ENCODE results near the gene MPPED1. TPM values are rescaled to one million over a fixed set of nuclear protein-coding genes. Genes with fewer than 3 reads are reported as not detected.

Gene MPPED1
- total RNA-seq, 1 experiment from 2014 or later = not detected

- in situ Hi-C loops (cut with HindIII; ENCODE audit: low sequenced_read_pairs) = loop anchor here (25.0 kb wide), 1 partner anchor 112 kb away; no protein-coding TSS in a partner anchor
- DNase-seq (ENCODE audit: low spot score) = no peak
Observed at GRCh38 chr22:43424666-43425630, 13.1 kb downstream of the MPPED1 start.

DNA sequence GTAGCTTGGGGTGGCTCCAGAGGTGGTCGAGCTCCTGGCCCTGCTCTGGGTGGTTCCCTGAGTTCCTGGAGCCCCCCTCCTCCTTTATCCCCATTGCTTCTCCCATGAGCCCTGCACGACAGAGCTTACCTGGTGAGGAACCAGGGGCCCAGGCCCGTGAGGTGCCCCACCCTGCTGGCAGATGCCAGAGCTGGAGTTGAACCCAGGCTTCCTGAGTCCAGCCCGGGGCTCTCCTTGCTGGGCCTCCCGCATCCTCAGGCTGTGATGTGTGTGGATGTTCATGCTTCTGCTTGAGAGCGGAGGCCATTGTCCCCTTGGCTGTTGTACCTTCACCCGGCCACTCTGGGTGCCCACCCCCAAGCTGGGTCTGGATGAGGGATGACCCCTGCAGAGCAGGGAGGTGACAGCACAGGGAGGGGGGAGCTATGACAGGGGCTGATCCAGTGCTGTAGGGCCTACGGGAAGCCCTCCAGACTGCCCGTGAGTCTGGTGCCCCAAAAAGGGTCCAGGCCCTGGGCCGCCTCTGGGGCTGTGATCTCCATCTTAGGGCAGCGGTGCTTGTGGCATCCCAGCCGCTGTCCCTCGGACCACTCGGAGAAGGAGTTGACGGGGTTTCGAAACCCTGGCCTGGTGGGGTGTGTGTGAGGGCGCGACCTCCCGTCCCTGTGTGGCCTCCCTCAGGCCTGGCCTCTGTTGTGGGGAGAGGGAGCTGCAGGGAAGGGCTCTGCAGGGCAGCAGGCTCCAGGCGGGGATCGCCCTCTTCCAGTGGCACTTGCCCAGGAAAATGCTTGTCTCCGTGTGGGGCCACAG is 14.4 kb downstream of the MPPED1 start:
- in situ Hi-C loops (cut with HindIII; ENCODE audit: low sequenced_read_pairs) = loop anchor here (25.0 kb wide), 1 partner anchor 111 kb away; no protein-coding TSS in a partner anchor
- DNase-seq (ENCODE audit: low spot score) = no peak

DNA sequence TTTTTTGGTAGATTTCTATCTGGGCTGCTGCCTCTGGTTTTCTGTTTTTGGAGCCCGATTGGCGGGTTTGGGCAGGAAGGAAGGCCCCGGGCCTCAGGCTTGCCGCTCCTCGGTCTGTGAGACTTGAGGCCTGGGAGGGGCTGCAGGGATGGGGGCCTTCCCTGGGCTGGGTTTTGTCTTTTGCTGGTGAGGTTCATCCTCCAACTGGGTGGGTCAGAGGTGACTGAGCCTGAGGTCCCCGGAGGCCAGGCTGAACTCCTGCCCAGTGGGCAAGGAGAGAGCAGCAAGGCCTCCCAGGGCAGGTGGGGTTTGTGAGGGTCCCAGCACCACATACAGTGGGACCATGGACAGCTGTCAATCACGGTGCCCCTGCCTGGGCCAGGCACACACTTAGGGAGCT is 15.0 kb downstream of the MPPED1 start:
- in situ Hi-C loops (cut with HindIII; ENCODE audit: low sequenced_read_pairs) = loop anchor here (25.0 kb wide), 1 partner anchor 110 kb away; no protein-coding TSS in a partner anchor
- no peak for DNase-seq (ENCODE audit: low spot score)

GRCh38 chr22:43427296-43428004 is 15.6 kb downstream of the MPPED1 start:
- in situ Hi-C loops (cut with HindIII; ENCODE audit: low sequenced_read_pairs) = loop anchor here (25.0 kb wide), 1 partner anchor 110 kb away; no protein-coding TSS in a partner anchor
- no peak for DNase-seq (ENCODE audit: low spot score)

DNA sequence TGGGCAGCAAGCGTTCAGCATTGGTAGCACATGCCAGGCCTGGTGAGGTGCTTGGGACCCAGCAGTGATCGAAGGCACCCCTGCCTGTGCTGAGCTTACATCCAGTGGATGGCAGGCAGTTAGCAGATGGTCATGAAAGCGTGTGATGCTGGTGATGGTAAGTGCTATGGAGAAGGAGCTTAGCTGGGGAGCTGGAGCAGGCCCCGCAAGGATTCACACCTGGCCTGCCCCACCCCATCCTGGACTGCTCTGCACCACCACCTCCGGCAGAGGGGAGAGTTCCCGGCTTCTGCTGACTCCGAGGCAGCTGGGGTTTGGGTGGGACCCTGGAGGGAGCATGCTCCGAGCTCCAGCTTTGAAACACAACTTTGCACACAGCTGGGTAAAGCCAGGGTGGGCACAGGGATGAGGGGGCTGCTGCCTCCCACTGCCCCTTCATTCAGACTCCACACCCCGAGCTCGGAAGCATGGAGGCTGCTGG is 16.2 kb downstream of the MPPED1 start:
- no peak for DNase-seq (ENCODE audit: low spot score)
- in situ Hi-C loops (cut with HindIII; ENCODE audit: low sequenced_read_pairs) = loop anchor here (25.0 kb wide), 1 partner anchor 109 kb away; no protein-coding TSS in a partner anchor

GRCh38 chr22:43428521-43428920 is 16.7 kb downstream of the MPPED1 start:
- DNase-seq (ENCODE audit: low spot score) = no peak
- in situ Hi-C loops (cut with HindIII; ENCODE audit: low sequenced_read_pairs) = loop anchor here (25.0 kb wide), 1 partner anchor 109 kb away; no protein-coding TSS in a partner anchor

DNA sequence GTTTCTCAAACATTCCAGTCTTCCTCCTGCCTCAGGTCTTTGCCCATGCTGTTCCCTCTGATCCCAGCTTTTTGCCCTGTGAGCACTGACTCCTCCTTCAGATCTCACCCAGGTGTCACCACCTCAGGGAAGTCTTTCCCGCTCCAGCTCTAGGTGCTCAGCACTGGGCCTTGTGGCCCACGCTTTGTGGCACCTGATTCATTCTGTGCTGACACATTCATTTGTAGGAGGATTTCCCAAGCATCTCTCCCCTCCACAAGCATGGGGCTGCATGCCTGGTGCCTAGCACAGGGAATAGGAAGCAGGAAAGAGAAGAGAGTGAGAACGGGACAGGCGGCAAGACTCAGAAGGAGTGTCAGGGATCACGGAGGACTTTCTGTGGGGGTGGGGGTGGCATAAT is 17.6 kb downstream of the MPPED1 start:
- in situ Hi-C loops (cut with HindIII; ENCODE audit: low sequenced_read_pairs) = loop anchor here (25.0 kb wide), 1 partner anchor 108 kb away; no protein-coding TSS in a partner anchor
- no peak for DNase-seq (ENCODE audit: low spot score)

DNA sequence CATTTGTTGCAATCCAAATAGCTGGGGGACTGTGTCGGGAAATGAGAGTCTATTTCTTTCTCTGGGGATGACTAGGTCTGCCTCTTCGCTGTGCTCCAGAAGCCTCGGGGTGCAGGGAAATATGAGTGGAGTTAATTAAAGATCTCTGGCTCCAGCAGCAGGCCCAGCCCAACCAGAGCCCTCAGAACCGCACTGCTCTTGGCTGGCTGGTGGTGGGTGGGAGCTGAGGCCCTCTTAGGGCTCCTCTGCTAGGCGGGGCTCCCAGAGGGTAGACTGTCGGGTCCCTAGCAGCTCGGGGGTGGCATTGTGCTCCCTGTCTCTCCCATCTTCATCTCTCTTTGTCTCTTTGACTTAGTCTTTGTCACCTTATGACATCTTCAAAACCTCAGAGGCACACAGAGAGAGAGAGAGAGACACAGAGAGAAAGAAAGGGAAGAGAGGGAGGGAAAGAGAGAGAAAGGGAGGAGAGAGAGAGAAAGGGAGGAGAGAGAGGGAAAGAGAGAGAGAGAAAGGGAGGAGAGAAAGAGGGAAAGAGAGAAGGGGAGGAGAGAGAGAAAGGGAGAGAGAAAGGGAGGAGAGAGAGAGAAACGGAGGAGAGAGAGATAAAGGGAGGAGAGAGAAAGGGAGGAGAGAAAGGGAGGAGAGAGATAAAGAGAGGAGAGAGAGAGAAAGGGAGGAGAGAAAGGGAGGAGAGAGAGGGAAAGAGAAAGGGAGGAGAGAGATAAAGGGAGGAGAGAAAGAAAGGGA is 20.2 kb downstream of the MPPED1 start:
- no peak for DNase-seq (ENCODE audit: low spot score)
- in situ Hi-C loops (cut with HindIII; ENCODE audit: low sequenced_read_pairs) = loop anchor here (5.0 to 25.0 kb wide), 2 partner anchors 40 to 105 kb away; no protein-coding TSS in a partner anchor

DNA sequence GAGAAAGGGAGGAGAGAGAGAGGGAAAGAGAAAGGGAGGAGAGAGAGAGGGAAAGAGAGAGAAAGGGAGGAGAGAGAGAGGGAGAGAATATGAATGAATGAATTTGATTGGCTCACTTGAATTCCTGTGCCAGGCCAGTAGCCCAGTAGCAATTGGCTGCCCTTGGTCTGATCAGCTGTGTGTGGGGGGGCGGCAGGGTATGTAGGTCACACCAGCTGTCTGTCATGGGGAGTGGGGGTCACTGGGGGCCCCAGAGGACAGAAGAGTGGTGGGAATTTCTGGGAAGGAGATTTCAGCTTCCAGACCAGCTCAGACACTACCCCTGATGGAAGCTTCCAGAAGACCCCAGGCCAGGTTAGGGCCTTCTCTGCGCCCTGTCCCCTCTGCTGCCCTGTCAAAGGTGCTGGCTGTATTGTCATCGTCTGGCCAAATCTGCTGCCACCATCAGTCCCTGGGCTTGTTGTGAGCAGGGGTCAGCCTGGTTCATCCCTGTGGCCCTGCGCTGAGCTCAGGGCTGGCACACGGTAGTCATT is 21.1 kb downstream of the MPPED1 start:
- in situ Hi-C loops (cut with HindIII; ENCODE audit: low sequenced_read_pairs) = loop anchor here (5.0 to 25.0 kb wide), 2 partner anchors 41 to 104 kb away; no protein-coding TSS in a partner anchor
- no peak for DNase-seq (ENCODE audit: low spot score)

GRCh38 chr22:43433451-43434274 is 21.8 kb downstream of the MPPED1 start:
- in situ Hi-C loops (cut with HindIII; ENCODE audit: low sequenced_read_pairs) = loop anchor here (5.0 to 25.0 kb wide), 2 partner anchors 41 to 104 kb away; no protein-coding TSS in a partner anchor
- DNase-seq (ENCODE audit: low spot score) = no peak

DNA sequence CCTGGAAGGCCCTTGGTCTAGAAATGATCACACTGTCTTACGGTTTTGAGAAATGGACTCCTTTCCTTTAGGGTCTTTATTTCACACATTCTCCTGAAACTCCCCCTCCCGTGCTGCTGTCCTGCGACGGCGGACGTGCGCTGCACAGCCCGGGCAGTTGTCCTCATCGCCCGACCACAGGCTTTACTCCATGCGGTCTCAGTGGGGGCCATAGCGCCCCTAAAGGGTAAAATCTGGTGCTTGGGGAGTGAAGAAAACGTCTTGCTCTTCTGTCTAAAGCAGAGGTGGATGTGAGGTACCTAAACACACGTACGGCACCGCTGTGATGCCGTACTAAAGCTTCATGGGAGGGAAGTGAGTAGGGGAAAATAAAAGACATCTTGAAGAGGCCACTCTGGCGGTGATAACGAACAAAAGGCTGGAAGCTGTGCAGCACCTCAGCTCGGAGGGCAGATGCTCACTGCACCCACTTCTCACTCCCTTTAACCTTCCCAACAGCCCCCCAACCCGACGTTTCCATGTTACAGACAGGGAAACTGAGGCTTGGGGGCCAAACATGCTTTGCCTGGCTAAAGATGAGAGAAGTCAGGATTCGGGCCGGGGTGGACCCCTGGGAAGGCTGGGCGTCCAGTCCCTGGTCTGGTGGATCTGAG is 22.6 kb downstream of the MPPED1 start:
- in situ Hi-C loops (cut with HindIII; ENCODE audit: low sequenced_read_pairs) = loop anchor here (5.0 to 25.0 kb wide), 2 partner anchors 42 to 103 kb away; no protein-coding TSS in a partner anchor
- DNase-seq (ENCODE audit: low spot score) = no peak

DNA sequence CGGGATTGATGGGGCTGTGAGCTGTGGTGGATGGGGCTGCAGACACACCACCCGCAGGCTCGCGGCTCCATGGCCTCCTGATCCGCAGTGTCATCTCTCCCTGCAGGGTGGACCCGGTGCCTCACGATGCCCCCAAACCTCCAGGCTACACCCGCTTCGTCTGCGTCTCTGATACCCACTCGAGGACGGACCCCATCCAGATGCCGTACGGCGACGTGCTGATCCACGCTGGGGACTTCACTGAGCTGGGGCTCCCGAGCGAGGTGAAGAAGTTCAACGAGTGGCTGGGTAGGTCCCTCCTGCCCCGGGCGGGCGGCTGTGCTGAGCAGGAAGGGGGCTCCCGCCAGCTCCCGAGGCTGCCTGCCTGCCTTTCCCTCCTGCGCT is 23.1 kb downstream of the MPPED1 start:
- DNase-seq (ENCODE audit: low spot score) = no peak
- in situ Hi-C loops (cut with HindIII; ENCODE audit: low sequenced_read_pairs) = loop anchor here (5.0 to 25.0 kb wide), 2 partner anchors 43 to 102 kb away; no protein-coding TSS in a partner anchor

- in situ Hi-C loops (cut with HindIII; ENCODE audit: low sequenced_read_pairs) = loop anchor here (25.0 kb wide), 1 partner anchor 101 kb away; no protein-coding TSS in a partner anchor
- DNase-seq (ENCODE audit: low spot score) = peak; percentile 57
Observed at GRCh38 chr22:43435851-43436811, 24.3 kb downstream of the MPPED1 start.

GRCh38 chr22:43436868-43437267 is 25.1 kb downstream of the MPPED1 start:
- in situ Hi-C loops (cut with HindIII; ENCODE audit: low sequenced_read_pairs) = loop anchor here (25.0 kb wide), 1 partner anchor 100 kb away; no protein-coding TSS in a partner anchor

More at GRCh38 chr22:43436868-43437267, 25.1 kb downstream of the MPPED1 start:
- DNase-seq (ENCODE audit: low spot score) = no peak

Data from G401 (cell line).